ENCODE data around the gene SCPEP1.

DNA sequence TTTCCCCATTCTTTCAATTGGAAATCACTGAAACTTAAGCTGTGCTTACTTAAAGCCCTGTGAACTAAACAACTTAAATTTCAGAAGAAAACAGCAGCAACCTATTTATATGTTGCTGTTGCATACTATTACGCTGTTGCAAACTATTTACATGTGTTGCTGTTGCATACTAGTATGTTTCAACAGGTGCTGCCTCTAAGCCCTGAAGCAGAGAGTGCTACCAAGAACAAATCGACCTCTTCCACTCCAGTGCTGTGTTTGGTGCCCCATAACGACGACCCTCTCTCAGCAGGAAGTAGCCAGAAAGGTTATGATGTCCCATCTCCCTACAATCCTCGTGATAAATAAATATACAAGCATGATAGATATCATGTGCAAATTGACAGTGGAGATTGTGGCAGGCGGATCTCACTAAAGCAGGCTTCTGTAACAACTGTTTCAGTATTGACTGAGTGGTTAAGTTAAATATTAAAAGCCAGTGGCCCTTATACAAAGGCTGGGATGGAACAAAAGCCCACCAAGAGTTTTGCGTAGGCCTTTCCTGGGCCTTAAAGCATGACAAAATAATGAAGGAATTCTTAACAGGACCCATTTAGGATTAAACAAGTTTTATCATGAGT, 5.7 kb upstream of the SCPEP1 start:
- TF ChIP-seq POLR2A (IDR thresholded peaks at IDR 0.05) = no peak
- TF ChIP-seq, protein P1, sequence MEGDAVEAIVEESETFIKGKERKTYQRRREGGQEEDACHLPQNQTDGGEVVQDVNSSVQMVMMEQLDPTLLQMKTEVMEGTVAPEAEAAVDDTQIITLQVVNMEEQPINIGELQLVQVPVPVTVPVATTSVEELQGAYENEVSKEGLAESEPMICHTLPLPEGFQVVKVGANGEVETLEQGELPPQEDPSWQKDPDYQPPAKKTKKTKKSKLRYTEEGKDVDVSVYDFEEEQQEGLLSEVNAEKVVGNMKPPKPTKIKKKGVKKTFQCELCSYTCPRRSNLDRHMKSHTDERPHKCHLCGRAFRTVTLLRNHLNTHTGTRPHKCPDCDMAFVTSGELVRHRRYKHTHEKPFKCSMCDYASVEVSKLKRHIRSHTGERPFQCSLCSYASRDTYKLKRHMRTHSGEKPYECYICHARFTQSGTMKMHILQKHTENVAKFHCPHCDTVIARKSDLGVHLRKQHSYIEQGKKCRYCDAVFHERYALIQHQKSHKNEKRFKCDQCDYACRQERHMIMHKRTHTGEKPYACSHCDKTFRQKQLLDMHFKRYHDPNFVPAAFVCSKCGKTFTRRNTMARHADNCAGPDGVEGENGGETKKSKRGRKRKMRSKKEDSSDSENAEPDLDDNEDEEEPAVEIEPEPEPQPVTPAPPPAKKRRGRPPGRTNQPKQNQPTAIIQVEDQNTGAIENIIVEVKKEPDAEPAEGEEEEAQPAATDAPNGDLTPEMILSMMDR (IDR thresholded peaks at IDR 0.05) = no peak
- TF ChIP-seq POLR2AphosphoS5 (IDR thresholded peaks at IDR 0.05) = no peak
- no peak for TF ChIP-seq EP300 (IDR thresholded peaks at IDR 0.05; ENCODE audit: low read depth)

Data from transverse colon (tissue), 4 donors.